Smooth muscle cell (in vitro differentiated cells): ENCODE results near the gene ITGA7. TPM values are rescaled to one million over a fixed set of nuclear protein-coding genes. Genes with fewer than 3 reads are reported as not detected.

ENCODE experiments used
- DNase-seq: peaks from one replicate; lab custom pipeline; 2025; ENCODE audit not compliant: unreplicated experiment; lab: John Stamatoyannopoulos, UW
- H2AFZ ChIP-seq: fragments of 200-600 bp; sonication (generic); 2 replicates; pipeline ENCODE4 v1.6.0; 2016; ENCODE audit warnings: antibody characterized with exemption, low read depth, mild to moderate bottlenecking
- H3F3A ChIP-seq: fragments of 200-600 bp; sonication (generic); 2 replicates; pipeline ENCODE4 v1.6.0; 2017; ENCODE audit warnings: antibody characterized with exemption, low read depth
- H3K27ac ChIP-seq: fragments of 200-600 bp; sonication (generic); 2 replicates; pipeline ENCODE4 v1.5.1; 2016; ENCODE audit warnings: low read depth, mild to moderate bottlenecking
- H3K27me3 ChIP-seq: fragments of 200-600 bp; sonication (generic); 2 replicates; pipeline ENCODE4 v1.6.1; 2016; ENCODE audit warnings: low read depth, mild to moderate bottlenecking
- H3K36me3 ChIP-seq: fragments of 200-600 bp; sonication (generic); 2 replicates; pipeline ENCODE4 v1.5.1; 2016; ENCODE audit warnings: low read depth
- H3K4me1 ChIP-seq: fragments of 200-600 bp; sonication (generic); 2 replicates; pipeline ENCODE4 v1.5.1; 2016; ENCODE audit warnings: low read depth
- H3K4me2 ChIP-seq: fragments of 200-600 bp; sonication (generic); 2 replicates; pipeline ENCODE4 v1.6.0; 2016; ENCODE audit warnings: mild to moderate bottlenecking
- H3K4me3 ChIP-seq: fragments of 200-600 bp; sonication (generic); 2 replicates; pipeline ENCODE4 v1.5.1; 2016; ENCODE audit warnings: mild to moderate bottlenecking
- H3K79me2 ChIP-seq: fragments of 200-600 bp; sonication (generic); 2 replicates; pipeline ENCODE4 v1.6.0; 2016; ENCODE audit warnings: low read depth, mild to moderate bottlenecking
- H3K9ac ChIP-seq: fragments of 200-600 bp; sonication (generic); 2 replicates; pipeline ENCODE4 v1.6.0; 2016; ENCODE audit warnings: low read depth
- H3K9me3 ChIP-seq: fragments of 200-600 bp; sonication (generic); replicated peaks from 2 replicates; pipeline ENCODE4 v1.5.1; 2016; ENCODE audit warnings: low read depth
- H4K20me1 ChIP-seq: fragments of 200-600 bp; sonication (generic); 2 replicates; pipeline ENCODE4 v1.6.0; 2016; ENCODE audit warnings: low read depth
- WGBS: methylation state at CpG from one replicate; pipeline ENCODE4 v1.1.7; 2016; ENCODE audit warnings: low lambda C conversion rate; 5-methylcytosine and 5-hydroxymethylcytosine counted together
- polyA plus RNA-seq: library from polyadenylated mRNA; unstranded; fragments of >200 nt; fragmentation: Nextera tagmentation; extraction: Ambion mirVana; gene quantifications from 2 replicates; pipeline ENCODE4 v1.2.1, GENCODE V29; 2016
- total RNA-seq: library from RNA; depleted of rRNA; stranded (reverse); fragments of >200 nt; gene quantifications from 2 replicates; pipeline ENCODE4 v1.2.3, GENCODE V29; 2014
- TF ChIP-seq, protein P1 (sequence below): fragments of 200-600 bp; sonication (generic); IDR thresholded peaks from 2 replicates; pipeline ENCODE4 v1.5.1; 2017; ENCODE audit warnings: borderline replicate concordance, mild to moderate bottlenecking, antibody characterized with exemption; ENCODE audit not compliant: insufficient read depth, poor library complexity, severe bottlenecking

The ITGA7 gene
- total and polyA plus RNA-seq, 2 experiments from 2014 or later = 0.90 to 1.1 TPM

DNA sequence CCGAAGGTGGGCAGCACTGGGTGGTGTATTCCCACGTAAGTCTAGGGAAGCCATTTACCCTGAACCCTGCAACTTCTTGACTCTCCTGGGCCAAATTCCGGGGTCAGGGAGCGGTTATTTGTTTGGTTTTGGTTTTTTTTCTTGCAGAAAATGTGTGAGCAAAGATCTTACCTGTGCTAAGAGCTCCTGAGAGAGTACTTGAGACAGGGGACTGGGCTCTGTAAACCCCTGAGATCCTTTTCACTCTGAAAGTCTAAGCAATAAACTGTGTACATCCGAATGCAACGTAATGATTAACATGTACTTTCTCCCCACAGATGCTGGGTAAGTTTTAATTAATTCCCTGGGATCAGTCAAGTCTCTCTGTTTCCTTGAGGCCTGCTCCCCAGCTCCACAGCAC is 49.5 kb downstream of the ITGA7 start:
- Histone ChIP-seq H3K9ac (no peak overlapping the region), H4K20me1 (no peaks in the 10 kb centered on the region), H3K27ac (no peak overlapping the region), H3K4me3 (no peak overlapping the region), H3F3A (no peaks in the 10 kb centered on the region), H3K27me3 (peaks cover 4% of the 10 kb centered on the region), H3K79me2 (no peaks in the 10 kb centered on the region), H3K4me1 (no peaks in the 10 kb centered on the region), H2AFZ (no peak overlapping the region), H3K36me3 (no peaks in the 10 kb centered on the region), H3K9me3 (no peaks in the 10 kb centered on the region), H3K4me2 (no peak overlapping the region)
- WGBS = 87% methylated on average over 6 of the region's 6 CpGs
- TF ChIP-seq, protein P1, sequence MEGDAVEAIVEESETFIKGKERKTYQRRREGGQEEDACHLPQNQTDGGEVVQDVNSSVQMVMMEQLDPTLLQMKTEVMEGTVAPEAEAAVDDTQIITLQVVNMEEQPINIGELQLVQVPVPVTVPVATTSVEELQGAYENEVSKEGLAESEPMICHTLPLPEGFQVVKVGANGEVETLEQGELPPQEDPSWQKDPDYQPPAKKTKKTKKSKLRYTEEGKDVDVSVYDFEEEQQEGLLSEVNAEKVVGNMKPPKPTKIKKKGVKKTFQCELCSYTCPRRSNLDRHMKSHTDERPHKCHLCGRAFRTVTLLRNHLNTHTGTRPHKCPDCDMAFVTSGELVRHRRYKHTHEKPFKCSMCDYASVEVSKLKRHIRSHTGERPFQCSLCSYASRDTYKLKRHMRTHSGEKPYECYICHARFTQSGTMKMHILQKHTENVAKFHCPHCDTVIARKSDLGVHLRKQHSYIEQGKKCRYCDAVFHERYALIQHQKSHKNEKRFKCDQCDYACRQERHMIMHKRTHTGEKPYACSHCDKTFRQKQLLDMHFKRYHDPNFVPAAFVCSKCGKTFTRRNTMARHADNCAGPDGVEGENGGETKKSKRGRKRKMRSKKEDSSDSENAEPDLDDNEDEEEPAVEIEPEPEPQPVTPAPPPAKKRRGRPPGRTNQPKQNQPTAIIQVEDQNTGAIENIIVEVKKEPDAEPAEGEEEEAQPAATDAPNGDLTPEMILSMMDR = no peak
- no peak for DNase-seq

DNA sequence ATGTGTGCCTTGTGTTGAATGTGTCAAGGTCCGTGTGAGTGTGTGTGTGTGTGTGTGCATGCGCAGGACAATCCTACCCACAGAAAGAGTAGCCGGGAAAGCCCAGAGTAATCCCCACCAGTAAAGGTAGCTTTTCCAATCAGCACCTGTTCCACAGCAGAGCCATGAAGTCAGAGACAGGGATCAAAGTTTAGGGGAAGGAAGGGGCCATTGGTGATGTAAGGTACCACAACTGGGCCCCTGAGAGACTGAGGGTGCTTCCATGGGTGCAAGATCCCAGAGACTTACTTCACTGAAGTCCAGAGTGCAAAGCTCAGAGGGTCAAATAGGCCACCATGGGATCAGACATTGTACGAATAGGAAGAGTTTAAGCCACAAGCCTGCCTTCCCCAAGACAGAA is 50.5 kb downstream of the ITGA7 start:
- 76% methylated on average over 4 of the region's 4 CpGs for WGBS
- Histone ChIP-seq H3K4me3 (no peak overlapping the region), H3K27ac (no peak overlapping the region), H3K27me3 (peaks cover 4% of the 10 kb centered on the region), H3K79me2 (no peaks in the 10 kb centered on the region), H3K4me1 (no peaks in the 10 kb centered on the region), H2AFZ (no peak overlapping the region), H3K4me2 (no peak overlapping the region), H4K20me1 (no peaks in the 10 kb centered on the region), H3K9ac (no peak overlapping the region), H3K9me3 (no peaks in the 10 kb centered on the region), H3K36me3 (no peaks in the 10 kb centered on the region), H3F3A (no peaks in the 10 kb centered on the region)
- DNase-seq = no peak
- TF ChIP-seq, protein P1 = no peak

DNA sequence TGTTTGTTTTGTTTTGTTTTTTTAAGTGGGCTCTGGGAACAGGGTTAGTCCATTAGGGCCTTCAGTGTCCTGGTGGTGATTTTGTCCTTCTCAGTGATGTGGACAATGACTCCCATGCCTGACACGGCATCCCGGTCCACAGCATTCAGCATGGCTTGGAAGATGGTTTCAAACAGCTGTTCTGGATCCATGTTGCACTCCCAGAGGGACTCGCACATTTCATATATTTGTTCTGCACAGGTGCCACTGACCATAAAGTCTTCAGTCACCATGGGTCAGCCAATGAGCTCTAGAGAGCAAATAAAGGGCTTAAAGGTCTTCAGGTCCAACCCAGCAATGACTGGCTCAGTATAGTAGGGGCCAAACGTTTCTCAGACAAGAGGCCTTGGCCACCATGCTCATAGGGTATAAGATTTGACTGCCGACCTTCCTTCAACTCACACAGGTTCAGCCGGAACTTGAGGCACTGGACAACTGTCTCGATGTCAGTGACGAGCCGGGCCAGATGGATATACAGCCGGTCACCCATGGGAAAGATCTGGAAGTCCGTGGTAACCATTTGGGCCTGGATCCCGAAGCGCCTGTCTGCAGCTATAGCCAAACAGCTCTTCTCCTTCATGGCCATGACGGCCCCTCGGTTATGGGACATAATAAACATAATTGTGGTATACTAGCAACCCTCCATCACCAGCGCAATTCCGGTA is 53.0 kb downstream of the ITGA7 start:
- no peak overlapping the region for H3K9ac ChIP-seq
- H3K4me2 ChIP-seq = no peak overlapping the region
- H3K27me3 ChIP-seq = peaks cover 4% of the 10 kb centered on the region
- no peaks in the 10 kb centered on the region for H4K20me1 ChIP-seq
- H3K27ac ChIP-seq = no peak overlapping the region
- no peaks in the 10 kb centered on the region for H3K9me3 ChIP-seq
- TF ChIP-seq, protein P1 = no peak
- no peak overlapping the region for H3K4me3 ChIP-seq
- DNase-seq = no peak
- H3K36me3 ChIP-seq = no peaks in the 10 kb centered on the region
- no peaks in the 10 kb centered on the region for H3K79me2 ChIP-seq
- H3F3A ChIP-seq = no peaks in the 10 kb centered on the region
- no peaks in the 10 kb centered on the region for H3K4me1 ChIP-seq
- H2AFZ ChIP-seq = no peak overlapping the region
- WGBS = 94% methylated on average over 17 of the region's 17 CpGs

DNA sequence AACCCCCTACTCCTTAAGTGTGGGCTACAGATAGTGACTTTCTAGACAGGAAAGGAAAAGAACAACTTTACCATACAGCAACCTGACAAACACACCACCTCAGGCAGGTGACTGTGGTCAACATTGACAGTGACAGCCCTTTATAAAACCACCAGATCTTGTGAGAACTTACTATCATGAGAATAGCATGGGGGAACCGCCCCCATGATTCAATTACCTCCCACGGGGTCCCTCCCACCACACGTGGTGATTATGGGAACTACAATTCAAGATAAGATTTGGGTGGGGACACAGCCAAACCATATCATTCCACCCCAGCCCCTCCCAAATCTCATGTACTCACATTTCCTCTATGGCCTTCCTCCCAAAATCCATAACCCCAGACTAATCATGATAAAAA is 54.7 kb downstream of the ITGA7 start:
- Histone ChIP-seq H3K79me2 (no peaks in the 10 kb centered on the region), H4K20me1 (no peaks in the 10 kb centered on the region), H2AFZ (no peak overlapping the region), H3K27me3 (peaks cover 4% of the 10 kb centered on the region), H3K9ac (no peak overlapping the region), H3K9me3 (no peaks in the 10 kb centered on the region), H3K4me2 (no peak overlapping the region), H3F3A (no peaks in the 10 kb centered on the region), H3K4me3 (no peak overlapping the region), H3K4me1 (no peaks in the 10 kb centered on the region), H3K27ac (no peak overlapping the region), H3K36me3 (no peaks in the 10 kb centered on the region)
- no peak for DNase-seq
- WGBS = 78% methylated on average over 3 of the region's 3 CpGs
- TF ChIP-seq, protein P1 = no peak
